ENCODE results near the gene LARP4B.

DNA sequence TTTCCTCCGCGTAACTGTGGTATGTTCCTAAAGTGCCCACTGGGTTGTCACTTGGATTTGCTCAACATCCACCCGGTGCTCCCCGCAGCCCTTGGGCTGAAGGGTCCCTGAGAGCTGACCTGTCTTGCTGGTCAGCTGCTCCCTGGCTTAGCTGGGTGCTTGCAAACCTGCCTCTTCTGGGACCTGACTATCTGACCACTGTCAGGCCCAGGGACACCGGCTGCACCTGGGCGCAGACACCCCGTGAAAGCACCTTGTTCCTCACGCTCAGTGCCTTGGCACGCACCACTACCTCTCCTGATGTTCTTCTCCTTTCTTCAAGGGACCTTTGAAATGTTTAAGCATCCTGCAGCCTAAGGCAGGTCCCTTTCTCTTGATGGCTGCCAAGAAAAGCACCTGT is 26.6 kb upstream of the LARP4B start:
- TF ChIP-seq EZH2phosphoT487 (IDR thresholded peaks at IDR 0.05; ENCODE audit: borderline replicate concordance): no peak
- no peak for TF ChIP-seq CTCF (IDR thresholded peaks at IDR 0.05 in 2 of 3, conservative IDR thresholded peaks at IDR 0.05 in 1 of 3; ENCODE audit: borderline replicate concordance in 1 of 3, insufficient read depth in 1 of 3, low read depth in 2 of 3, low read length in 2 of 3)
- TF ChIP-seq CBX3 (IDR thresholded peaks at IDR 0.05; ENCODE audit: low read depth): no peak
- TF ChIP-seq POLR2A (IDR thresholded peaks at IDR 0.05; ENCODE audit: borderline replicate concordance, extremely low read depth, insufficient read depth, insufficient read length): no peak
- TF ChIP-seq EZH2 (IDR thresholded peaks at IDR 0.05): no peak
- TF ChIP-seq POLR2AphosphoS5 (IDR thresholded peaks at IDR 0.05; ENCODE audit: low read depth, low read length): no peak
- TF ChIP-seq RAD21 (IDR thresholded peaks at IDR 0.05; ENCODE audit: low read depth): no peak
- no peak for TF ChIP-seq CEBPB (IDR thresholded peaks at IDR 0.05; ENCODE audit: low read depth)
- no peak for TF ChIP-seq JUND (IDR thresholded peaks at IDR 0.05)
- no peak for TF ChIP-seq SRF (IDR thresholded peaks at IDR 0.05; ENCODE audit: low read depth)
- TF ChIP-seq, protein P1, sequence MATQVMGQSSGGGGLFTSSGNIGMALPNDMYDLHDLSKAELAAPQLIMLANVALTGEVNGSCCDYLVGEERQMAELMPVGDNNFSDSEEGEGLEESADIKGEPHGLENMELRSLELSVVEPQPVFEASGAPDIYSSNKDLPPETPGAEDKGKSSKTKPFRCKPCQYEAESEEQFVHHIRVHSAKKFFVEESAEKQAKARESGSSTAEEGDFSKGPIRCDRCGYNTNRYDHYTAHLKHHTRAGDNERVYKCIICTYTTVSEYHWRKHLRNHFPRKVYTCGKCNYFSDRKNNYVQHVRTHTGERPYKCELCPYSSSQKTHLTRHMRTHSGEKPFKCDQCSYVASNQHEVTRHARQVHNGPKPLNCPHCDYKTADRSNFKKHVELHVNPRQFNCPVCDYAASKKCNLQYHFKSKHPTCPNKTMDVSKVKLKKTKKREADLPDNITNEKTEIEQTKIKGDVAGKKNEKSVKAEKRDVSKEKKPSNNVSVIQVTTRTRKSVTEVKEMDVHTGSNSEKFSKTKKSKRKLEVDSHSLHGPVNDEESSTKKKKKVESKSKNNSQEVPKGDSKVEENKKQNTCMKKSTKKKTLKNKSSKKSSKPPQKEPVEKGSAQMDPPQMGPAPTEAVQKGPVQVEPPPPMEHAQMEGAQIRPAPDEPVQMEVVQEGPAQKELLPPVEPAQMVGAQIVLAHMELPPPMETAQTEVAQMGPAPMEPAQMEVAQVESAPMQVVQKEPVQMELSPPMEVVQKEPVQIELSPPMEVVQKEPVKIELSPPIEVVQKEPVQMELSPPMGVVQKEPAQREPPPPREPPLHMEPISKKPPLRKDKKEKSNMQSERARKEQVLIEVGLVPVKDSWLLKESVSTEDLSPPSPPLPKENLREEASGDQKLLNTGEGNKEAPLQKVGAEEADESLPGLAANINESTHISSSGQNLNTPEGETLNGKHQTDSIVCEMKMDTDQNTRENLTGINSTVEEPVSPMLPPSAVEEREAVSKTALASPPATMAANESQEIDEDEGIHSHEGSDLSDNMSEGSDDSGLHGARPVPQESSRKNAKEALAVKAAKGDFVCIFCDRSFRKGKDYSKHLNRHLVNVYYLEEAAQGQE (IDR thresholded peaks at IDR 0.05; ENCODE audit: low read depth): no peak
- TF ChIP-seq EGR1 (IDR thresholded peaks at IDR 0.05; ENCODE audit: low read depth): no peak
- TF ChIP-seq, protein P2, sequence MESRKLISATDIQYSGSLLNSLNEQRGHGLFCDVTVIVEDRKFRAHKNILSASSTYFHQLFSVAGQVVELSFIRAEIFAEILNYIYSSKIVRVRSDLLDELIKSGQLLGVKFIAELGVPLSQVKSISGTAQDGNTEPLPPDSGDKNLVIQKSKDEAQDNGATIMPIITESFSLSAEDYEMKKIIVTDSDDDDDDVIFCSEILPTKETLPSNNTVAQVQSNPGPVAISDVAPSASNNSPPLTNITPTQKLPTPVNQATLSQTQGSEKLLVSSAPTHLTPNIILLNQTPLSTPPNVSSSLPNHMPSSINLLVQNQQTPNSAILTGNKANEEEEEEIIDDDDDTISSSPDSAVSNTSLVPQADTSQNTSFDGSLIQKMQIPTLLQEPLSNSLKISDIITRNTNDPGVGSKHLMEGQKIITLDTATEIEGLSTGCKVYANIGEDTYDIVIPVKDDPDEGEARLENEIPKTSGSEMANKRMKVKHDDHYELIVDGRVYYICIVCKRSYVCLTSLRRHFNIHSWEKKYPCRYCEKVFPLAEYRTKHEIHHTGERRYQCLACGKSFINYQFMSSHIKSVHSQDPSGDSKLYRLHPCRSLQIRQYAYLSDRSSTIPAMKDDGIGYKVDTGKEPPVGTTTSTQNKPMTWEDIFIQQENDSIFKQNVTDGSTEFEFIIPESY (IDR thresholded peaks at IDR 0.05; ENCODE audit: extremely low read depth, insufficient replicate concordance, low read length): no peak

Data from HCT116 (cell line).